Uterus (tissue), 2 donors: Measurements from ENCODE around the gene UBL7.

Source experiments
- POLR2A ChIP-seq, 2 donors: fragments of 450-650 bp; IDR thresholded peaks; one replicate each; pipeline ENCODE4 v1.6.1; 2016; ENCODE audit warnings: antibody characterized with exemption in 2 of 2, mild to moderate bottlenecking in 1 of 2, moderate library complexity in 1 of 2
- TF ChIP-seq, protein P1 (sequence below), 4 experiments: fragments of 200-600 bp in 2 of 4; fragments of 450-650 bp in 2 of 4; sonication (generic) in 2 of 4; IDR thresholded peaks; one replicate each; pipeline ENCODE4 v1.5.1; 2016 to 2019; ENCODE audit warnings: antibody characterized with exemption in 4 of 4, mild to moderate bottlenecking in 2 of 4, moderate library complexity in 1 of 4

DNA sequence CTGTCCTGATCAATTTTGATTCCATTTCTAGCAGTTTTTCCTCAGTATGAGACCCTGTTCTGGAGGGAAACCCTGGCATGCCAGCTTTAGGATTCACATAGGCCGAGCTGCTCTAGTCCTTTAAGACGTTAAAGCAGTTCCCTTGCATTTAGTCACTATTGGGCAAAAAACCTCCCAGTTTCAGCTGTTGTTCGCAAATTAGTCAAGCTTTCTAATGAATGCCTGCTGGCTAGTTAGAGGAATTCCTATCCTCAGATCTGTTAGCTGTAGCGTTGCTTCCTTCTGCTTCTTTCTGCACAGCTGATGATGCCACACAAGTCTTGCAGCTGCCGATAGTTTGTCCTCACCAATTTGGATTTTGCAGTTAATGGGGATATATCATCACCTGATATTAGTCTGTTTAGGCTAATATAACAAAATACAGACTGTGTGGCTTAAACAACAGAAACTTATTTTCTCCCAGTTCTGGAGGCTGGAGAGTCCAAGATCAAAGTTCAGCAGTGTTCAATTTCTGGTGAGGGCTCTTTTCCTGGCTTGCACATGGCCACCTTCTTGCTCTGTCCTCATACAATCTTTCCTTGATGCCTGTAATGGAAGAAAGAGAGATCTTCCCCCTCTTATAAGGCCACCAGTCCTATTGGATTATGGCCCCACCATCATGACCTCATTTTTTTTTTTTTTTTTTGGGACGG lies 7.5 kb upstream of the UBL7 start:
- TF ChIP-seq, protein P1, sequence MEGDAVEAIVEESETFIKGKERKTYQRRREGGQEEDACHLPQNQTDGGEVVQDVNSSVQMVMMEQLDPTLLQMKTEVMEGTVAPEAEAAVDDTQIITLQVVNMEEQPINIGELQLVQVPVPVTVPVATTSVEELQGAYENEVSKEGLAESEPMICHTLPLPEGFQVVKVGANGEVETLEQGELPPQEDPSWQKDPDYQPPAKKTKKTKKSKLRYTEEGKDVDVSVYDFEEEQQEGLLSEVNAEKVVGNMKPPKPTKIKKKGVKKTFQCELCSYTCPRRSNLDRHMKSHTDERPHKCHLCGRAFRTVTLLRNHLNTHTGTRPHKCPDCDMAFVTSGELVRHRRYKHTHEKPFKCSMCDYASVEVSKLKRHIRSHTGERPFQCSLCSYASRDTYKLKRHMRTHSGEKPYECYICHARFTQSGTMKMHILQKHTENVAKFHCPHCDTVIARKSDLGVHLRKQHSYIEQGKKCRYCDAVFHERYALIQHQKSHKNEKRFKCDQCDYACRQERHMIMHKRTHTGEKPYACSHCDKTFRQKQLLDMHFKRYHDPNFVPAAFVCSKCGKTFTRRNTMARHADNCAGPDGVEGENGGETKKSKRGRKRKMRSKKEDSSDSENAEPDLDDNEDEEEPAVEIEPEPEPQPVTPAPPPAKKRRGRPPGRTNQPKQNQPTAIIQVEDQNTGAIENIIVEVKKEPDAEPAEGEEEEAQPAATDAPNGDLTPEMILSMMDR (IDR thresholded peaks at IDR 0.05) = no peak
- TF ChIP-seq POLR2A (IDR thresholded peaks at IDR 0.05) = no peak
